HEK293 (cell line): ENCODE measurements around the gene ACSM4.

Source experiments
- CTCF ChIA-PET: fragments of 350-600 bp; formaldehyde crosslinking; extraction: SDS; loops from one replicate; lab custom pipeline; 2021; ENCODE audit warnings: antibody characterized with exemption; lab: Yijun Ruan, JAX
- POLR2A ChIA-PET: fragments of 300-600 bp; formaldehyde crosslinking; extraction: SDS; loops from one replicate; lab custom pipeline; 2020; ENCODE audit warnings: antibody characterized with exemption, inconsistent platforms; lab: Yijun Ruan, JAX
- H3K27ac ChIP-seq: fragments of 200-500 bp; sonication (Bioruptor generic); 2 replicates; pipeline ENCODE4 v1.5.1; 2014; ENCODE audit warnings: low read depth, low read length, control low read depth, inconsistent platforms; ENCODE audit errors: extremely low read depth
- H3K36me3 ChIP-seq, 2 experiments: fragments of 200-500 bp in 1 of 2; sonication (Bioruptor generic) in 1 of 2; 1 replicate in 1 of 2; 2 replicates in 1 of 2; pipeline ENCODE4 v1.5.1; 2014 to 2017; ENCODE audit warnings: inconsistent platforms in 2 of 2, low read length in 2 of 2; ENCODE audit not compliant: control insufficient read depth in 2 of 2, insufficient read depth in 1 of 2
- H3K4me1 ChIP-seq: fragments of 200-500 bp; sonication (Bioruptor generic); 2 replicates; pipeline ENCODE4 v1.5.1; 2014; ENCODE audit warnings: mild to moderate bottlenecking, low read length, inconsistent platforms; ENCODE audit not compliant: control insufficient read depth, insufficient read depth
- H3K4me3 ChIP-seq: 2 replicates; pipeline ENCODE4 v1.5.1; 2011; ENCODE audit warnings: low read depth, mild to moderate bottlenecking, control low read depth, low read length, moderate library complexity
- H3K9me3 ChIP-seq: fragments of 200-500 bp; sonication (Bioruptor generic); 2 replicates; pipeline ENCODE4 v1.5.1; 2014; ENCODE audit warnings: low read depth, low read length, inconsistent platforms; ENCODE audit not compliant: control insufficient read depth, insufficient read depth
- BCL11A ChIP-seq: fragments of 450-650 bp; formaldehyde crosslinking; IDR thresholded peaks from 2 replicates; pipeline ENCODE4 v1.5.1; 2016; ENCODE audit warnings: low read depth, missing biosample characterization, missing genetic modification characterization
- BCL11B ChIP-seq: fragments of 450-650 bp; formaldehyde crosslinking; IDR thresholded peaks from 2 replicates; pipeline ENCODE4 v1.5.1; 2016; ENCODE audit warnings: low read depth, missing biosample characterization, missing genetic modification characterization
- IKZF3 ChIP-seq: fragments of 450-650 bp; IDR thresholded peaks from 2 replicates; pipeline ENCODE4 v1.5.0; 2018; ENCODE audit warnings: missing biosample characterization, mild to moderate bottlenecking, missing genetic modification characterization, moderate library complexity
- PRDM1 ChIP-seq: fragments of 450-650 bp; formaldehyde crosslinking; IDR thresholded peaks from 2 replicates; pipeline ENCODE4; 2016; ENCODE audit warnings: missing biosample characterization, missing genetic modification characterization
- ZNF114 ChIP-seq: fragments of 450-650 bp; formaldehyde crosslinking; IDR thresholded peaks from 2 replicates; pipeline ENCODE4 v1.5.0; 2017; ENCODE audit warnings: missing biosample characterization, missing genetic modification characterization
- ZNF121 ChIP-seq: fragments of 450-650 bp; formaldehyde crosslinking; IDR thresholded peaks from 2 replicates; pipeline ENCODE4 v1.5.1; 2016; ENCODE audit warnings: missing biosample characterization, missing genetic modification characterization
- ZNF2 ChIP-seq: fragments of 450-650 bp; formaldehyde crosslinking; IDR thresholded peaks from 2 replicates; pipeline ENCODE4 v1.5.1; 2016; ENCODE audit warnings: missing biosample characterization, missing genetic modification characterization
- ZNF311 ChIP-seq: fragments of 450-650 bp; formaldehyde crosslinking; IDR thresholded peaks from 2 replicates; pipeline ENCODE4 v1.5.1; 2017; ENCODE audit warnings: missing biosample characterization, missing genetic modification characterization, borderline replicate concordance
- ZNF416 ChIP-seq: fragments of 450-650 bp; formaldehyde crosslinking; IDR thresholded peaks from 2 replicates; pipeline ENCODE4 v1.5.1; 2016; ENCODE audit warnings: missing biosample characterization, missing genetic modification characterization
- ZNF624 ChIP-seq: fragments of 450-650 bp; formaldehyde crosslinking; IDR thresholded peaks from 2 replicates; pipeline ENCODE4 v1.5.1; 2017; ENCODE audit warnings: missing biosample characterization, missing genetic modification characterization
- ZNF626 ChIP-seq: fragments of 450-650 bp; sonication (Bioruptor Pico); formaldehyde crosslinking; IDR thresholded peaks from 2 replicates; pipeline ENCODE4 v1.5.1; 2018; ENCODE audit warnings: missing biosample characterization, missing genetic modification characterization, inconsistent platforms
- ZNF776 ChIP-seq: fragments of 450-650 bp; formaldehyde crosslinking; IDR thresholded peaks from 2 replicates; pipeline ENCODE4 v1.5.0; 2017; ENCODE audit warnings: missing biosample characterization, missing genetic modification characterization, borderline replicate concordance
- ZNF777 ChIP-seq: fragments of 450-650 bp; formaldehyde crosslinking; IDR thresholded peaks from 2 replicates; pipeline ENCODE4 v1.5.1; 2017; ENCODE audit warnings: missing biosample characterization, missing genetic modification characterization, borderline replicate concordance
- TF ChIP-seq, protein P1 (sequence below): fragments of 450-650 bp; formaldehyde crosslinking; IDR thresholded peaks from 2 replicates; pipeline ENCODE4 v1.5.1; 2016; ENCODE audit warnings: missing biosample characterization, missing genetic modification characterization
- TF ChIP-seq, protein P2 (sequence below): fragments of 450-650 bp; formaldehyde crosslinking; IDR thresholded peaks from 2 replicates; pipeline ENCODE4 v1.5.1; 2016; ENCODE audit warnings: missing biosample characterization, missing genetic modification characterization
- TF ChIP-seq, protein P3 (sequence below): sonication (generic); formaldehyde crosslinking; IDR thresholded peaks from 2 replicates; pipeline ENCODE4 v1.8.1; 2022; ENCODE audit warnings: mild to moderate bottlenecking, moderate library complexity, missing genetic modification reagents
- TF ChIP-seq, protein P4 (sequence below): fragments of 450-650 bp; formaldehyde crosslinking; IDR thresholded peaks from 2 replicates; pipeline ENCODE4 v1.5.1; 2016; ENCODE audit warnings: missing biosample characterization, missing genetic modification characterization, low read depth

ACSM4 gene

DNA sequence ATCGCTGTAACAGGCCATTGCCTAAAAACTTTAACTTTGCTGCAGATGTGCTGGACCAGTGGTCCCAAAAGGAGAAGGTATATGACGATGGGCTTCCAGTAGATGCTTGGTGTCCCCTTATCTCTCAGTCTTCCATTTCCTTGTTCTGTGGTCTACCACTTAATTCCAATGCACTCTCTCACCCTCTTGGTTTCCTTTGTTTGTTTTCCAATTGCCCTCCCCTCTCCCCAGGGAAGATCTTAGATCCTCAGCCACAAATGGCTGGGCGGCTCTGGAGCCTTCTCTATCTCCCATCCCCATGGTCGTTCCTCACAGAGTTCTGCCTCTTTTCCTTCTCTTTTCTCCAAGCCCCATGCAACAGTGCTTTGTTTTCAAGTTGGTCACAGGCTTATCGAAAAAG is 584 bp downstream of the ACSM4 start (continued):
- TF ChIP-seq ZNF777 (tag by site-specific recombination), result no peak
- TF ChIP-seq, protein P1, sequence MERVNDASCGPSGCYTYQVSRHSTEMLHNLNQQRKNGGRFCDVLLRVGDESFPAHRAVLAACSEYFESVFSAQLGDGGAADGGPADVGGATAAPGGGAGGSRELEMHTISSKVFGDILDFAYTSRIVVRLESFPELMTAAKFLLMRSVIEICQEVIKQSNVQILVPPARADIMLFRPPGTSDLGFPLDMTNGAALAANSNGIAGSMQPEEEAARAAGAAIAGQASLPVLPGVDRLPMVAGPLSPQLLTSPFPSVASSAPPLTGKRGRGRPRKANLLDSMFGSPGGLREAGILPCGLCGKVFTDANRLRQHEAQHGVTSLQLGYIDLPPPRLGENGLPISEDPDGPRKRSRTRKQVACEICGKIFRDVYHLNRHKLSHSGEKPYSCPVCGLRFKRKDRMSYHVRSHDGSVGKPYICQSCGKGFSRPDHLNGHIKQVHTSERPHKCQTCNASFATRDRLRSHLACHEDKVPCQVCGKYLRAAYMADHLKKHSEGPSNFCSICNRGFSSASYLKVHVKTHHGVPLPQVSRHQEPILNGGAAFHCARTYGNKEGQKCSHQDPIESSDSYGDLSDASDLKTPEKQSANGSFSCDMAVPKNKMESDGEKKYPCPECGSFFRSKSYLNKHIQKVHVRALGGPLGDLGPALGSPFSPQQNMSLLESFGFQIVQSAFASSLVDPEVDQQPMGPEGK (tag by site-specific recombination), result no peak
- TF ChIP-seq IKZF3 (tag by site-specific recombination), result no peak
- TF ChIP-seq, protein P2, sequence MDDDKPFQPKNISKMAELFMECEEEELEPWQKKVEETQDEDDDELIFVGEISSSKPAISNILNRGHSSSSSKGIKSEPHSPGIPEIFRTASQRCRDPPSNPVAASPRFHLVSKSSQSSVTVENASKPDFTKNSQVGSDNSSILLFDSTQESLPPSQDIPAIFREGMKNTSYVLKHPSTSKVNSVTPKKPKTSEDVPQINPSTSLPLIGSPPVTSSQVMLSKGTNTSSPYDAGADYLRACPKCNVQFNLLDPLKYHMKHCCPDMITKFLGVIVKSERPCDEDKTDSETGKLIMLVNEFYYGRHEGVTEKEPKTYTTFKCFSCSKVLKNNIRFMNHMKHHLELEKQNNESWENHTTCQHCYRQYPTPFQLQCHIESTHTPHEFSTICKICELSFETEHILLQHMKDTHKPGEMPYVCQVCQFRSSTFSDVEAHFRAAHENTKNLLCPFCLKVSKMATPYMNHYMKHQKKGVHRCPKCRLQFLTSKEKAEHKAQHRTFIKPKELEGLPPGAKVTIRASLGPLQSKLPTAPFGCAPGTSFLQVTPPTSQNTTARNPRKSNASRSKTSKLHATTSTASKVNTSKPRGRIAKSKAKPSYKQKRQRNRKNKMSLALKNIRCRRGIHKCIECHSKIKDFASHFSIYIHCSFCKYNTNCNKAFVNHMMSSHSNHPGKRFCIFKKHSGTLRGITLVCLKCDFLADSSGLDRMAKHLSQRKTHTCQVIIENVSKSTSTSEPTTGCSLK (tag by site-specific recombination), result no peak
- no peak for TF ChIP-seq ZNF624
- TF ChIP-seq, protein P3, sequence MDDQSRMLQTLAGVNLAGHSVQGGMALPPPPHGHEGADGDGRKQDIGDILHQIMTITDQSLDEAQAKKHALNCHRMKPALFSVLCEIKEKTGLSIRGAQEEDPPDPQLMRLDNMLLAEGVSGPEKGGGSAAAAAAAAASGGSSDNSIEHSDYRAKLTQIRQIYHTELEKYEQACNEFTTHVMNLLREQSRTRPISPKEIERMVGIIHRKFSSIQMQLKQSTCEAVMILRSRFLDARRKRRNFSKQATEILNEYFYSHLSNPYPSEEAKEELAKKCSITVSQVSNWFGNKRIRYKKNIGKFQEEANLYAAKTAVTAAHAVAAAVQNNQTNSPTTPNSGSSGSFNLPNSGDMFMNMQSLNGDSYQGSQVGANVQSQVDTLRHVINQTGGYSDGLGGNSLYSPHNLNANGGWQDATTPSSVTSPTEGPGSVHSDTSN (CRISPR knock-in tag), result no peak

DNA sequence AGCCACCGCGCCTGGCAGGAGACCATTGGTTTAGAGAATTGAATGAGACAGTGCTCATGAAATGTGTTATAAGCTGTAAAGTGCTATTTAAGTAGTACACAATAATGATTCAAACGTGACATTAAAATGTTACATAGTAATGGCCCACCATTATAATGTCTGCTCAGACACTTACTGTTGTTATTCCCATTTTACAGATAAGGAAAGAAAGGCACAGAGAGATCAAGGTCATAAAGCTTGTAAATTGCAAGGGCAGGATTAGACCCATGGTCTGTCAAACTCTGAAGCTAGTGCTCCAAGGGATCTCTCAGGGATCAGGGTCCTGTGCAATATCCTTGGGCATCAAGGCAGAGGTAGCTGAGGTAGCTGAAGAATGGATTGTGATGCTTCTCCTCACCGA is 6.2 kb downstream of the ACSM4 start:
- TF ChIP-seq ZNF416 (no peak), BCL11B (tag by site-specific recombination) (no peak), ZNF2 (no peak), ZNF626 (tag by site-specific recombination) (no peak), PRDM1 (no peak), ZNF114 (tag by site-specific recombination) (no peak), ZNF776 (no peak), ZNF311 (tag by site-specific recombination) (no peak)
- TF ChIP-seq, protein P4, sequence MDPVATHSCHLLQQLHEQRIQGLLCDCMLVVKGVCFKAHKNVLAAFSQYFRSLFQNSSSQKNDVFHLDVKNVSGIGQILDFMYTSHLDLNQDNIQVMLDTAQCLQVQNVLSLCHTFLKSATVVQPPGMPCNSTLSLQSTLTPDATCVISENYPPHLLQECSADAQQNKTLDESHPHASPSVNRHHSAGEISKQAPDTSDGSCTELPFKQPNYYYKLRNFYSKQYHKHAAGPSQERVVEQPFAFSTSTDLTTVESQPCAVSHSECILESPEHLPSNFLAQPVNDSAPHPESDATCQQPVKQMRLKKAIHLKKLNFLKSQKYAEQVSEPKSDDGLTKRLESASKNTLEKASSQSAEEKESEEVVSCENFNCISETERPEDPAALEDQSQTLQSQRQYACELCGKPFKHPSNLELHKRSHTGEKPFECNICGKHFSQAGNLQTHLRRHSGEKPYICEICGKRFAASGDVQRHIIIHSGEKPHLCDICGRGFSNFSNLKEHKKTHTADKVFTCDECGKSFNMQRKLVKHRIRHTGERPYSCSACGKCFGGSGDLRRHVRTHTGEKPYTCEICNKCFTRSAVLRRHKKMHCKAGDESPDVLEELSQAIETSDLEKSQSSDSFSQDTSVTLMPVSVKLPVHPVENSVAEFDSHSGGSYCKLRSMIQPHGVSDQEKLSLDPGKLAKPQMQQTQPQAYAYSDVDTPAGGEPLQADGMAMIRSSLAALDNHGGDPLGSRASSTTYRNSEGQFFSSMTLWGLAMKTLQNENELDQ (tag by site-specific recombination), result no peak
- ChIA-PET CTCF (no interaction called here), POLR2A (no interaction called here)
- Histone ChIP-seq H3K9me3 (no peaks in the 10 kb centered on the region), H3K4me3 (no peak overlapping the region), H3K36me3 (no peaks in the 10 kb centered on the region), H3K4me1 (no peaks in the 10 kb centered on the region), H3K27ac (no peak overlapping the region)

DNA sequence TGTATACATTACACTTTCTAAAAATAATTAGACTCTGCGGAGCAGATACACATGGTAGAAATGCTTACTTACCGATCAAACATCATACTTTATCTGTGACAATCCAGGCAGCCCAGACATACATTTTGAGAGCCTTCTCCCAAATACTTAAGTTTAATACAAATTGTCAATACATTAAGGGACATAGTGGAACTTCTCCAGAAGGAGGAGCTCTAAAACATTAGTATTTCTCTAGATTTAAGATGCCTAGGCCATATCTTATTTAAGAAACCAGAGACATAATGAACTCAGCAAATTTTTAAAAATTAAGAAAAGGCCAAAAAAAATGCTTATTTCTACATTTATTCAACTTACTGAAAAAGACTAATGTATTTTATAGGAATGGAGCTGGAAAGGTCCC is 16.1 kb downstream of the ACSM4 start:
- ChIA-PET CTCF (interaction anchor here (1.2 kb wide), 1 partner anchor 254 kb away, joined by 3 read pairs; no protein-coding TSS in a partner anchor), POLR2A (no interaction called here)
- H3K36me3 ChIP-seq, result no peaks in the 10 kb centered on the region

More for the DNA sequence above, 16.1 kb downstream of the ACSM4 start:
- H3K4me1 ChIP-seq, result no peaks in the 10 kb centered on the region
- no peak overlapping the region for H3K4me3 ChIP-seq
- no peak overlapping the region for H3K27ac ChIP-seq
- TF ChIP-seq BCL11A (no peak), ZNF121 (tag by site-specific recombination) (no peak)
- TF ChIP-seq, protein P3 (CRISPR knock-in tag), result no peak
- no peaks in the 10 kb centered on the region for H3K9me3 ChIP-seq
